ENCODE results near the gene ACYP2.

Gene ACYP2

DNA sequence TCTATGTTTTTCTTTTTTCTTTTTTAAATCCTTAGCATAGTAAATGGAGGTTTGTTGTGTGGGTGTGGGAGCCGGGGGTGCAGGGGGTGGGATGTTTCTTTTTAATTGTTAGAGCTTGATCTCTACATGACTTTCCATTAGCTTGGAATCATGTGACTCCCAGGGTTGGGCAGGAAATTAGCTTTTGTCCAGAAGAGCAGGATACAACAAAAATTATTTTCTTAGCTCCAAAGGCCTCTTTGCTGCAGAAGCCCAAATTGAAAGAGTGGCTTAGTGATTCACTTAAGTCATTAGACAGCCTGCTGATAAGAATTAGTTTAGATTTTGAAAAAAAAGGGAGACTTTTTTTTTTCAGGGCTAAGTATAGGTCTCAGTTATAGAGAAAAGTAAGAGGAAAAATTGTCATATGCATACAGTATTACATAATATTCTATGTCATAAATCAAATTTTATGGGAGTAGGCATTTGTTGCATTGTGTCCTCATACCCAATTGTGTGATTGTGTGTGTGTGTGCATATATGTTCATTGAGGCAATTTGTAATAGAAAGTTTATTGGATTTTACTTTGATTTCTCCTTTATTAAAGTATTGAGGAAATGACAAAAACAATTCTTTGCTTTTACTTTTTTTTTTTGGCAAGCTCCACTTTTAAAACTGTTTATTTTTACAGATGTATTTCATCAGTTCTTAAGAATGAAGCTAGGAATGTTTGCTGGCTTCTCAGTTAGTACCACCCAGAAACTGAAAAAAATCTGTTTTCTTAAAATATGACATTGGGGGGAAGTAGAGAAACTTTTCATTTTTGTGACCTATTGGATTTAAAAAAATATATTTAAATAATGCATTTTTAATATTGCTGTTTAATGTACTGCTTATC is 93.2 kb downstream of the ACYP2 start:
- TF ChIP-seq, protein P1, sequence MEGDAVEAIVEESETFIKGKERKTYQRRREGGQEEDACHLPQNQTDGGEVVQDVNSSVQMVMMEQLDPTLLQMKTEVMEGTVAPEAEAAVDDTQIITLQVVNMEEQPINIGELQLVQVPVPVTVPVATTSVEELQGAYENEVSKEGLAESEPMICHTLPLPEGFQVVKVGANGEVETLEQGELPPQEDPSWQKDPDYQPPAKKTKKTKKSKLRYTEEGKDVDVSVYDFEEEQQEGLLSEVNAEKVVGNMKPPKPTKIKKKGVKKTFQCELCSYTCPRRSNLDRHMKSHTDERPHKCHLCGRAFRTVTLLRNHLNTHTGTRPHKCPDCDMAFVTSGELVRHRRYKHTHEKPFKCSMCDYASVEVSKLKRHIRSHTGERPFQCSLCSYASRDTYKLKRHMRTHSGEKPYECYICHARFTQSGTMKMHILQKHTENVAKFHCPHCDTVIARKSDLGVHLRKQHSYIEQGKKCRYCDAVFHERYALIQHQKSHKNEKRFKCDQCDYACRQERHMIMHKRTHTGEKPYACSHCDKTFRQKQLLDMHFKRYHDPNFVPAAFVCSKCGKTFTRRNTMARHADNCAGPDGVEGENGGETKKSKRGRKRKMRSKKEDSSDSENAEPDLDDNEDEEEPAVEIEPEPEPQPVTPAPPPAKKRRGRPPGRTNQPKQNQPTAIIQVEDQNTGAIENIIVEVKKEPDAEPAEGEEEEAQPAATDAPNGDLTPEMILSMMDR (IDR thresholded peaks at IDR 0.05; ENCODE audit: low read depth, low read length): no peak
- no peaks in the 10 kb centered on the region for H3K9me3 ChIP-seq (ENCODE audit: severe bottlenecking)
- DNase-seq: no peak
- H3K27me3 ChIP-seq (ENCODE audit: insufficient read depth, low read depth, severe bottlenecking): no peaks in the 10 kb centered on the region
- H3K27ac ChIP-seq: no peak overlapping the region
- no peaks in the 10 kb centered on the region for H3K36me3 ChIP-seq
- no peak overlapping the region for H3K4me3 ChIP-seq (ENCODE audit: low read depth, low read length)

DNA sequence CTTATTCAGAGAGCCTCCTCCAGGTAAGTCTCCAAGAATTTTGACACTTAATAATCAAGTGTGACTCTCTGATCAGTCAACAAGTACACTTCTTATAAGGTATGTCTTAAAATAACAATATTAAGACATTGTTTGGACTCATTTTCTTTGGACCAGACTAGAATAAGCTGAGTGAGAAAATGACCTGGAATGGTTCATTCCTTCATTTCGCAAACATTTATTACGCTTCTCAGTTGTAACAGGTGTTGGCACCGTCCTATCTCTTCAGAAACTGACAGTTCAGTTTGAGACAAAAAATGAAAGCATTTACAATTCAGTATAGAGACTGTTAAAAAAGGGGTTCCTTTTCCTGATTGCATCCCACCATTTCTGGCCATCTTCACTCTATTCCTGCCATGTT is 94.0 kb downstream of the ACYP2 start:
- Histone ChIP-seq H3K36me3 (no peaks in the 10 kb centered on the region), H3K4me3 (ENCODE audit: low read depth, low read length) (no peak overlapping the region), H3K27ac (no peak overlapping the region), H3K9me3 (ENCODE audit: severe bottlenecking) (peaks cover 2% of the 10 kb centered on the region), H3K27me3 (ENCODE audit: insufficient read depth, low read depth, severe bottlenecking) (no peaks in the 10 kb centered on the region)
- TF ChIP-seq, protein P1 (IDR thresholded peaks at IDR 0.05; ENCODE audit: low read depth, low read length): no peak
- no peak for DNase-seq

GRCh38 chr2:54212456-54212855 is 97.0 kb downstream of the ACYP2 start:
- no peak overlapping the region for H3K4me3 ChIP-seq (ENCODE audit: low read depth, low read length)
- TF ChIP-seq, protein P1 (IDR thresholded peaks at IDR 0.05; ENCODE audit: low read depth, low read length): no peak
- no peak for DNase-seq
- no peak overlapping the region for H3K27ac ChIP-seq
- H3K9me3 ChIP-seq (ENCODE audit: severe bottlenecking): peaks cover 7% of the 10 kb centered on the region
- H3K27me3 ChIP-seq (ENCODE audit: insufficient read depth, low read depth, severe bottlenecking): no peaks in the 10 kb centered on the region
- no peaks in the 10 kb centered on the region for H3K36me3 ChIP-seq

GRCh38 chr2:54213082-54213481 is 97.7 kb downstream of the ACYP2 start:
- no peak overlapping the region for H3K4me3 ChIP-seq (ENCODE audit: low read depth, low read length)
- DNase-seq: no peak
- H3K36me3 ChIP-seq: no peaks in the 10 kb centered on the region
- H3K27ac ChIP-seq: no peak overlapping the region
- H3K9me3 ChIP-seq (ENCODE audit: severe bottlenecking): peaks cover 7% of the 10 kb centered on the region
- TF ChIP-seq, protein P1 (IDR thresholded peaks at IDR 0.05; ENCODE audit: low read depth, low read length): no peak
- H3K27me3 ChIP-seq (ENCODE audit: insufficient read depth, low read depth, severe bottlenecking): no peaks in the 10 kb centered on the region

GRCh38 chr2:54224997-54225396 is 109.6 kb downstream of the ACYP2 start:
- no peaks in the 10 kb centered on the region for H3K27me3 ChIP-seq (ENCODE audit: insufficient read depth, low read depth, severe bottlenecking)
- DNase-seq: no peak
- no peak overlapping the region for H3K27ac ChIP-seq
- TF ChIP-seq, protein P1 (IDR thresholded peaks at IDR 0.05; ENCODE audit: low read depth, low read length): no peak
- no peaks in the 10 kb centered on the region for H3K36me3 ChIP-seq
- peaks cover 3% of the 10 kb centered on the region for H3K9me3 ChIP-seq (ENCODE audit: severe bottlenecking)
- H3K4me3 ChIP-seq (ENCODE audit: low read depth, low read length): no peak overlapping the region

Data from WERI-Rb-1 (cell line).